Measurements from ENCODE around the gene AMZ1.
"Not testable (repeated sequence)": the region's sequence is repeated elsewhere in the genome, so short reads cannot be mapped to it uniquely, and the experiment has no call there.

The AMZ1 gene

DNA sequence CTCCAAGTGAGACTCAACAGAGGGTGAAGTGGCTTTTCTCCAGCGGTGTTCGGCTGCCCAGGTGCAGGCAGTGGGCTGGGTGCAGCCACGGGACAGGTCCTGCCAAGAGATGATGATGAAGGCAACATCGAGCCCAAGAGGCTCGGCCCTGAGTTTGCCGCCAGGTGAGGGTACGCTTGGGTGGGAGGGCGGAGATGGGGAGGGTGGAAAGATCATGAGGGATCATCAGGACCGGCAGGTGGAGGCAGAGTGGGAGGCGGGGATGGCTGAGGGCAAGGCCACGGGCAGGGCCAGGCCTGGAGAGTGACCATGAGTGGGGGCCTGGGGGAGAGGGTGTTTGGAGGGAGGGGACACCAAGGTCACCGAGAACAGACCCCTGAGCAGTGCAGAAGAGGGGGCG is 17.8 kb upstream of the AMZ1 start:
- DNase-seq, result no peak

DNA sequence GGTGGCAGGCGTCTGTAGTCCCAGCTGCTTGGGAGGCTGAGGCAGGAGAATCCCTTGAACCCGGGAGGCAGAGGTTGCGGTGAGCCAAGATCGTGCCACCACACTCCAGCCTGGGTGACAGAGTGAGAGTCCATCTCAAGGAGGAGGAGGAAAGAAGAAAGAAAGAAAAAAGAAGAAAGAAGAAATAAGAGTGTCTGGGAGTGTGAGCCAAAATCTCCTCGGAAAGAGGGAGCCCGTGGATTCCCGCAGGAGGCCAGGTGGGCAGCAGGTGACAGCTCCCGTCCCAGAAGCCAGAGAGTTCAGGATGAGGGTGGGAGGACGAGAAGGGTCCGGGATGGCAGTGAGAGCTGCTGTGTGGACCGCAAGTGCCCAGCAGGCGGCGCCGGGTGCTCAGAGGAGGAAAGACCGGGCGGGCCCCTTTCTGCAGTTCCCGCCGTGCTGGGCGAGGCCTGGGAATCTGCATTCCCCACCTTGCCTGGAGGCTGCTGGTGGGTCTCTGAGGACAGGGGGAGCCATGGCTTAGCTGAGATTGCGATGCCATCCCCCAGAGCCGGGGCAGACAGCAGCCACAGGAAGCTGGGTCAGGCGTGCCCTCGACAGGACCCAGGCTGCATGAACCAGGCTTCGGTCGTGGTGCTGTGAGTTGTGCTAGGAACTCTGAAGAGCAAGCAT is 17.1 kb upstream of the AMZ1 start:
- DNase-seq, result peak; percentile 46

DNA sequence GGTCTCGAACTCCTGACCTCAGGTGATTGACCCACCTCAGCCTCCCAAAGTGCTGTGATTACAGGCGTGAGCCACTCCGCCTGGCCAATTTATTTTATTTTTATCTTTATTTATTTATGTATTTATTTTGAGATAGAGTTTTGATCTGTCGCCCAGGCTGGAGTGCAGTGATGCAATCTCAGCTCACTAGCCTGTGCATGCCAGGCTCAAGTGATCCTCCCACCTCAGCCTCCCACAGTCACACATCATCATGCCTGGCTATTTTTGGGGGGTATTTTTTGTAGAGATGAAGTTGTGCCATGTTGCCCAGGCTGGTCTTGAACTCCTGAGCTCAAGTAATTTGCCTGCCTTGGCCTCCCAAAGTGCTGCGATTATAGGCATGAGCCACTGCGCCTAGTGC is 14.8 kb upstream of the AMZ1 start:
- not testable (repeated sequence) for DNase-seq

DNA sequence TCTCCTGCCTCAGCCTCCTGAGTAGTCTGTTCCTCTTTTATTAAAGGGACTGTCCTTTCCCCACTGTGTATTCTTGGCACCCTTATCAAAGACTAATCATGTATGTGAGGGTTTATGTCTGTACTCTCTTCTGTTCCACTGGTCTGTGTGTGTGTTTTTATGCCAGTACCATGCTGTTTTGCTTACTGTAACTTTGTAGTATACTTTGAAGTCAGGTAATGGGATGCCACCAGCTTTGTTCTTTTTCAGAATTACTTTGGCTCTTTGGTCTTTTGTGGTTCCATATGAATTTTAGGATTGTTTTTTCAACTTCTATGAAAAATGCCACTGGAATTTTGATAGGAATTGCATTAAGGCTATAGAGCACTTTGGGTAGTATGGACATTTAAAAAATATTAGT is 14.1 kb upstream of the AMZ1 start:
- no peak for DNase-seq

DNA sequence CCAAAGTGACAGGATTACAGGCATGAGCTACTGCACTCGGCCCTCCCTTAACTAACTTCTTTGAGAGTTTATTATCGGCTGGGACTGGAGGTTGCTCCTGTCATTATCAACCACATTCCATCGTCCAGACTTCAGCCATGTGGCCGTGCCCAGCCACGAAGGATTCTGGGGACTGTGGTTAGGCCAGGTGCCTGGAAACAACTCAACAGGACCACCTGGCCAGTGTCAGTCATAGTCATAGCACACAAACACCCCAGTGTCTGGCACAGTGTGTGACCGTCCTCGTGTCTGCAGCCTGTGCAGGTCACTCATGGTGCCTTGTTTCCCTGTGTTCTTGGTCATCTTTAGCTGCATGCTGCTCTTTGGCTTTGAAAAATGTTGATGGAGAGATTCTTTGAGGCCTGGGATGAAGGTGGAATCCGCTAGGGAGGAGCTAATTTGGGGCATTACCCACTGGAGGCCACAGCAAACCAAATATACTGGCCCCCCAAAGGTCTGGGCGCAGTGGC is 12.7 kb upstream of the AMZ1 start:
- no peak for DNase-seq

DNA sequence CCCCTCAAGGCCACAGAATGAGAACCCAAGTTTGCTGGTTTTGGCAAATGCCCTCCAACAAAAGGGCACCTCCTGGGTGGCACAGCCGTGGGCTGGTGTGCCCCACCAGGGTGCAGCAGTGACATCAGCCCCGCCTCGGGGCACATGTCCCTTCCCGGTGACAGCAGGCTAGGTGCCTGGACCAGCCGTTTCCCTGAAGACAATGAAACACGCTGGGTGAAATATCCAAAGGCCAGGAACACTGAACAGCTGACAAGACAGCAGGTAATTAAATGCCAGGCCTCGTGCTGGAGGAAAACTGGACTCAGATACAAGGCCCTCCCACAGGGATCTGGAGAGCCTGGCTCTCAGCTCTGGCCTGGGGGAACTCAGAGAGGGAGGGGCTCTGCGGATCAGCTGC is 11.4 kb upstream of the AMZ1 start:
- not testable (repeated sequence) for DNase-seq

DNA sequence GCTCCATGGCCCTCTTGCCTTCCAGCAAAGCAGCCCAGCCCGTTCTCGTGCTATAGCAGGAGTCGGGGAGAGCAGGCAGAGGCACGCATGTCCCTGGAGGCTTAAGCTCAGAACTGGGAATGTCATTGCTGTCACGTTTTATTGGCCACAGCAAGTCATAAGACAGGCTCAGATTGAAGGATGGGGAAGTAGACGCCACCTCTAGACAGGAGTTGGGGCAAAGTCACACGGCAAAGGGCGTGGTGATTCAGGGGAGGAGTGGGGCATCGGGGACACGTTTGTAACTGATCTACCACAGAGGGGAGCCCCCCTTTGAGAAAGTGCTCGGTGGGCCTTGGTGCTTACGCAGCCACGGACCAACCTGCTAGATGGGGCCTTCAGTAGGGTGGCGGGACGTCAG is 9.5 kb upstream of the AMZ1 start:
- DNase-seq, result not testable (repeated sequence)

DNA sequence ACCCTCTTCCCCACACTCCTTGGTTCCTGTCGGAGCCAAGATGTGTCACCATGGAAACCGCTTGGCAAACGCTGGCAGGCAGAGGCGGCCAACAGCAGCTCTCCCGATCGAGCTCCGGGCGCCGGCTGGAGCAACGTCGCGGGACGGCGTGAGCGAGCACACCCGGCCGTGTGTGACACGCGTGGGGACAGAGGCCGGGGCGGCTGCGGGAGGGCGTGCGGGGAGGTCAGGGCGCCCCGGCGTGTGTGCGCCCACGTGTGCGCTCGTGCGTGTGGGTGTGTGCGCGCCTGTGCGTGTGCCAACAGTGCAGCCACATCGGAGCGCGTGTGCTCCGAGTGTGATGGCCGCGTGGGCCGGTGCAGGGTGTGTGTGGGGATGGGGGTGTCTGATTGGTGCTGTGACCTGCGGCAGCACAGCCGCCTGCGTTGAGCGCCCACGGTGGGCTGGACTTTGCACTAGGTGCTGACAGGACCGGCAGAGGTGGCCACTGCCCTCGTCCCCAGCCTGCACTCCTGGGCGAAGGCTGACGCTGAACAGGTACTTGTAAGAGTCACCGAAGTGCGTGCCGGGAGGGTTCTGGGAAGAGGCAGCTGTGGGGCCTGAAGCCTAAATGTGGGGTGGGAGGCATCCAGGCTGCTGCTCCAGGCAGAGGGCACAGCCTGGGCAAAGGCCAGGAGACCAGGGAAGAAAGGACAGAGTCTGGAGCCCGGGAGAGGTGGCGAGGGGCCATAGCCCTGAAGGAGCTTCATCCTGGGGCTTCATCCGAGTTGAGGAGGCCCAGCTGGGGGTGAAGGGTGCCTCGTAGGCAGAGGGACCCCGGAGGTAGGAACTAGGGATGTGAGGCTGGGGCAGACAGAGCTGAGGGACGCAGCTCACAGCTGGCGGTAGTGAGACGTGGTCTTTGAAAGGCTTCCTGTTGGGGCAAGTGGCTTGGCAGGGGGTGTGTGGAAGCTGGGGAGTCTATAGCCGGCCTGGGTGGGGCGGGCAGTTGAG is 8.6 kb upstream of the AMZ1 start:
- DNase-seq, result not testable (repeated sequence)

DNA sequence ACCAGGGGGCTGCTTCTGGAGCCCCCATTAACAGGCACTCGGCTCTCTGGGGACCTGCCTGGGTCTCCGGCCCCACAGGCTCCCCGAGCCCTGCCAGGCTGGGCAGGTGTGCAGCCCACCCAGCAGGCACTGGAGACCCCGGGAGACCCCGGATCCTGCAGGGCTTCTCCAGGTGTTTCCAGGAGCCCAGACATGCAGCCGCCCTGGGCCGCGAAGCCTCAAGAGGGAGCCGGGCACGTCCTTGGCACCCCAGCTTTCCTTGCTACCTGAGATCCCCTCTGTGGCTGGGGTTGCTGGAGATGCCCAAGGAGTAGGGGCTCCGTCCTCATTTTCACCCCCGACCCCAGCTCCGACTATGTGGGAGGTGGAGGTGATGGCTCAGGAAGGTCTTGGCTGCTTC is 7.7 kb upstream of the AMZ1 start:
- no peak for DNase-seq

DNA sequence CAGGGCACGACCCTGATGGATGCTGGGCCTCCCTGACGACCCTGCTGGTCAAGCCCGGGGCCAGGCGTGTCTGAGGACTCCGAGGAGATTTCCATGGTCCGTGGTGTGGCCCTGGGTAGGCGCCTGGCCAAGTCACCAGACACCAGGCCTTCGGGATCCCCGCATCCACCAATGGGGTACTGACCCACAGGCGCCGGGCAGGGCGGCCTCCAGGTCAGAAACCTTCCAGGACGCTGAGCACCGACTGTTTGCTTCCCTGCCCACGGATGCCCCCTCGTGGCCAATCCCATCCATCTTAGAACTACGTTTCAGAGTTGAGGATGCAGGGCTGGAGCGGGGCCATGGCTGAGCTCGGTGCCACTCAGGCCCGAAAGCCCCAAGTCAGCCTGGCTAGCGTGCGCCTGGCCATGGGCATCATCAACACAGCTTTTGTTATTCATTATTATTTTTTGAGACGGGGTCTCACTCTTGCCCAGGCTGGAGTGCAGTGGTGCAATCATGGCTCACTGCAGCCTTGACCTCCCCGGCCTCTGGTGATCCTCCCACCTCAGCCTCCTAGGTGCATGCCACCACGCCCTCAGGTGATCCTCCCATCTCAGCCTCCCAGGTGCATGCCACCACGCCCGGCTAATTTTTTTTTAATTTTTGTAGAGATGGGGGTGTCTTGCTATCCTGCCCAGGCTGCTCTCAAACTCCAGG is 7.1 kb upstream of the AMZ1 start:
- DNase-seq, result no peak

DNA sequence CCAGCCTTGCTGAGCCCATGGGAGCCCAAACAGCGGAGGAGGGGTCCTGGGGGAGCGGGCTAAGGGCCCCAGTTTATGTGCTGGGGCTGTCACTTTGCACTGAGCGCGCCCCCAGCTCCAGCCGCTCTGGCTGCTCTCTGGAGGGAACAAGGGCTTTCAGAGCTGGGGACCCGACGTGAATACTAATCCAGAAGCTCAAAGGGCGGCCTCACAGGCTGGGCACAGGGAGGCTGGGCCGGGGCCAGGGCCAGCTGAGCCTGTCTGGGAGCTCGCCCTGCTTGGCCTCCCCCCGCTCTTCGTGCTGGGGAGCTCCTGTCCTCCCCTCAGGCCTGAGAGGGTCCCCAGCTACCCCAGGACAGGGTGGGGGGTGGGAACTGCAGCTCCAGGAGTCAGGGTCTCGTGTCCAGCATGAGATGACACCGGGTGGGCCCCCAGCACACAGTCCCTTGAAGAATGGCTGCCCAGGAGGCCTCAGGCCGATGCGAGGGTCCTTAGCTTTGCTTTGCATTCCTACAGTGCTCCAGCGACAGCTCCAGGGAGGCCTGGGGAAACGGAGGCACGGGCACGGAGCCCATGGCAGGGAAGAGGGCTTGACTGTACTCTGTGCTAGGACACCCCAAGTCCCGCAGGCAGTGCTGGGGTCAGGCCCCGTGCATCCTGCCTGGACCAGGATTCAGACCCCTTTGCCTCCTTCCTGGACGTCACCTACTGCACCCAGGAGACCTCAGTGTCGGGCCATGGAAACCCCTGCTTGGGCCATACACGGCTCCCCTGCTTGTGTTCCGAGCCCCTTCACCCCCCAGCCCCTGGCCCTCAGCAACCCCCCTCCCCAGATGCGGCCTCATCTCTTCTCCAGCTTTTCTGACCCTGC is 5.8 kb upstream of the AMZ1 start:
- DNase-seq, result no peak

DNA sequence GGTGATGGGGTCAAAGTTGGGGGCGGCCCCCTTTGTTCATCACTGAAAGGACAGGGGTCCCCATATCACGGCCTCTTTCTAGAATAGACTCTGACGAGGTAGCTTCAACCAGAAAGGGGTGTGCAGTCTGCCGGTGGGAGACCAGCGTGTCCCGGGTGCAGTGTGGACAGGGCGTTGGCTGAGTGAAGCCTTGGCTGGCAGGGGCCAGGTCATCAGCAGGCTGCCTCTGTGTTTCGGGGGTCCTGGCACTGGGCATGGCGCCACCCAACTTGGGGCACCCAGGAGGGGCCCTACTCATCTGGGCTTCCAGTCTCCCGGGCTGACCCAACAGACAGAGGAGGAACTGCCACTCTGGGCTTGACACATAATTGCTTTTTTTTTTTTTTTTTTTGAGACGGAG is 3.5 kb upstream of the AMZ1 start:
- DNase-seq, result no peak

DNA sequence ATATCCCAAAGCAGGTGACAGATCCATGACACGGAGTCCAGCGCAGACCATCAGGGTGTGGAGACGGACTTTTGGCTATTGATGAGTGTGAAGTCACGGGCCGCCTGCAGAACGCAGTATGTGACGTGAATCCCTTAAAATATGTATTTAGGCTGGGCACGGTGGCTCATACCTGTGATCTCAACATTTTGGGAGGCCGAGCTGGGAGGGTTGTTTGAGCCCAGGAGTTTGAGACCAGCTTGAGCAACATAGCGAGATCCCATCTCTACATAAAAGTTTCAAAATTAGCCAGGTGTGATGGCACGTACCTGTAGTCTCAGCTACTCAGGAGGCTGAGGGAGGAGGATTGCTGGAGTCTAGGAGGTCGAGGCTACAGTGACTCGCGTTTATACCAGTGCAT is 1.9 kb upstream of the AMZ1 start:
- DNase-seq, result no peak

DNA sequence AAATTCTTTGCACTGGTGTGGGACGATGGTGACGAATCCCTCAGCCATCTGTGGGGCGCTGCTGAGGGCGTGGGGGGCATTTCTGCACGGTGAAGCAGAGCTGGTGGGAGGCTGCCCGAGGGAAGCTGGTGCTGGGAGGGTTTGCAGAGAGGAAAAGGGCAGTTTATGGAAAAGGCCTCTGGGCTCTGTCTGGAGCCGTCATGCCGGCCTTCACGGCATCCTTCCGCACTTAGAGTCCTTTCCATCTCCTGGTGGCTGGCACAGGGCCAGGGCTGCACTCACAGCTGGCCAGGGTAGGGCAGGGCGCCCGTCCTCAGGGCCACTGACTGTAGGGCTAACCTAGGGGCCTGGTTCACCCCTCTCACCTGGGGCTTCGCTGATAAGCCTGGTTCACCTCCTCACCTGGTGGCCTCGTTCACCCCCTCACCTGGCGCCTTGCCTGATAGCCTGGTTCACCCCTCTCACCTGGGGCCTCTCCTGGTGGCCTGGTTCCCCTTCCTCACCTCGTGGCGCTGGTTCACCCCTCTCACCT is 598 bp upstream of the AMZ1 start:
- no peak for DNase-seq

DNA sequence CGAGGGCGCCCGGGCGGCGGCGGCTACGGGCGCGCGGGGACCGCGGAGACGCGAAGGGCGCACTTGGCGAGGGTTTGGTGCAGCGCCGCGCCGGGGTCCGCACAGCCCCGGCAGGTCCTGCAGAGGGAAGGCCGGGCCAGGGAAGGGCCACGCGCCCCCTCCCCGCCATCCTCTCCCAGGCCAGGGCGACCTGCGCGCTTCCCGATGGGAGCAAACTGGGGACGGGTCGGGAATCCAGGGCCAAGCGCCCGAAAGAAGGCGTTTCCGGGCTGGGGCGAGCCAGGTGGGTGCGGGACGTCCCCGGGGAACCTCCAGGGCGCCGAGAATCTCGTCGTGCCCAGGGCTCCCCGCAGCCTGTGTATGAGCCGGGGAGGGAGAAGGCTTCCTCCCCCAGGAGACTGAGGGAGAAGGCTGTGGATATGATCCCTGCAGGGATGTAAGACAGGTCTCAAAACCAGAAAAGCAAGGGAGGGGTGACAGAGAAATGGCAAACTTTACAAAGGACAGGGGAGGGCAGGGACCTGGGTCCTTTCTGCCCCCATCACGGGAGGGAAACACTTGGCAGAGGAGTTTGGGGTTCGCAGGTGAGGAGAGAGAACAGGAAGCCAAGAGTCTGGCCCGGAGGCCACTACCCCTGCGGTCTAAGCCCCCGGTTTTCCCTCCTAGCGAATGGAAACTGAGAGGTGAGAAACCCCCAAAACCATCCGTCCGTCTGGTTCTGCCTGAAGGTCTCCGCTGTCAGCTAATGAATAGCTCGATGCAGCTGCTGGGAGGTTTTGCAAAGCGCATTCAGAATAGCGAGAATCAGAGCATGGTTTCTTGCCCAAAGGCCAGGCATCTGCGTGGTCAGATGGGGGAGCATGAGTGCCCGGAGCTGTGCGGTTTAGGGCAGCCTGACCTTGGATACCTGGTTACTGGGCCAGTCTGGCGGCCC is 674 bp downstream of the AMZ1 start:
- no peak for DNase-seq

DNA sequence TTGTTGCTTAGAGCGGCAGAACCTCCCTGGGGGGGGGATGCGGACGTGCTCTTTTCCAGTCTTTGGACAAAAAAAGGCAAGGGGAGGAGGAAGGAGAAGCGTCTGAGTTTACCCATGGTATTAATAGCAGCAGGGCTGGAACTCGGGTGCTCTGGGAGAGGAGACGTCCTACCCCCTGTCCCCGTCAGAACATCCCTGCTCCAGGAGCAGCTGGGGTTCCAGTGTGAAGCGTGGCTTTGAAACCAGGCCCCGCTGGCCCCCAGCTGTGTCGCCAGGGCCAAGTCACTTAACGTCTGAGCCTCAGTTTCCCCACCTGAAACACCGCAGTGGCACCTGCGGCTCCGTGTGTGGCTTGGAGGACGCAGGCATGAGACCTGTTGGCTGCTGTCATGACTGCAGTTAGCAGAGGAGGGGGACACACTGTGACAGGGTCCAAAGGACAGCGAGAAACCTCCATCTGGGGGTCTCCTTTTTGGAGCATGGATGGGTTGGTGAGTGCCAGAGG is 1.4 kb downstream of the AMZ1 start:
- no peak for DNase-seq

DNA sequence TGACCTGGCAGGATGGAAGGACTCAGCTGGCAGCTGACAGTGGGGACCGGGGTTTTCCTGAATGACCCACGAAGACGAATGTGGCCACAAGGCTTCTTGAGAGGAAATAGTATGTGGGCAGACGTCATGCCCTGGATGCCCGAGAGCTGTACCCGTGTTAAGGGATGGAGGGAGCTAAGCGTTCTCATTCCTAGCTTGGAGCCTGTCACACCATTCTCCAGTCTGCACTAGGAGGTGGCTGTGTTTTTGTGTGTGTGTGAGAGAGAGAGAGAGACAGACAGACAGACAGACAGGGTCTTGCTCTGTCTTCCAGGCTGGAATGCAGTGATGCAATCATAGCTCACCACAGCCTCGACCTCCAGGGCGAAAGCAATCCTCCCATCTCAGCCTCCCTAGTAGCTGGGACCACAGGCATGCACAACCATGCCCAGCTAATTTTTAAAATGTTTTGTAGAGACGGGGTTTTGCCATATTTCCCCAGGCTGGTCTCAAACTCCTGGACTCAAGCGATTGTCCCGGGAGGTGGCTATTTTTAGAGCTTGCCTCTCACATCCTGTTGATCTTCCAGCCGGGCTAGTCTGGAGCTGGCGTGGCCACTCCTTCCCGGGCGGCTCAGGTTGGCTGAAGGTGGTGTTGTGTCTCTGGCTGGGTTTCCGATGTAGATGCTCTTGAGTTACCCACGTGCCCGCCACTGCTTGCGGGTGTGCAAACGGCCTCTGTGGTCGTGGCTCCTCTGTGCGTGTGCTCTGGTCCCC is 2.1 kb downstream of the AMZ1 start:
- no peak for DNase-seq

DNA sequence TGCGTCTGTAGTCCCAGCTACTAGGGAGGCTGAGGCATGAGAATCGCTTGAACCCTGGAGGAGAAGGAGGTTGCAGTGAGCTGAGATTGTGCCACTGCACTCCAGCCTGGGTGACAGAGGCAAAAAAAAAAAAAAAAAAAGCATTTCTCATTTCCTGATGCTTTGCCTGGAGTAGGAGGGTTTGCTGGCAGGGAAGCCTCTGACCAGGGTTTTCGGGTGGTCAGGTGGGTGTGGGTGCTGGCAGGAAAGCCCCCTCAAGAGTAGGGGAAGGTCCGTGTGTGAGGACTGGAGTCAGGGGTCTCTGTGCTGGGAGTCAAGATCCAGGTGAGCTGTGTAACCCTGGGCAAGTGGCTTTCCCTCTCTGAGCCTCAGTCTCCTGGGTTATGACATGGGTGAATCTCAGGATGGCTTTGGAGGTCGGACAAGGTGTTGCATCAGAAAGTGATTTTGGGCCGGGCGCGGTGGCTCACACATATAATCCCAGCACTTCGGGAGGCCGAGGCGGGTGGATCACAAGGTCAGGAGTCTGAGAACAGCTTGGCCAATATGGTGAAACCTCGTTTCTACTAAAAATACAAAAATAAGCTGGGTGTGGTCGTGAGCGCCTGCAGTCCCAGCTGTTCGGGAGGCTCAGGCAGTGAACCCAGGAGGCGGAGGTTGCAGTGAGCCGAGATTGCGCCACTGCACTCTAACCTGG is 3.2 kb downstream of the AMZ1 start:
- DNase-seq, result no peak

DNA sequence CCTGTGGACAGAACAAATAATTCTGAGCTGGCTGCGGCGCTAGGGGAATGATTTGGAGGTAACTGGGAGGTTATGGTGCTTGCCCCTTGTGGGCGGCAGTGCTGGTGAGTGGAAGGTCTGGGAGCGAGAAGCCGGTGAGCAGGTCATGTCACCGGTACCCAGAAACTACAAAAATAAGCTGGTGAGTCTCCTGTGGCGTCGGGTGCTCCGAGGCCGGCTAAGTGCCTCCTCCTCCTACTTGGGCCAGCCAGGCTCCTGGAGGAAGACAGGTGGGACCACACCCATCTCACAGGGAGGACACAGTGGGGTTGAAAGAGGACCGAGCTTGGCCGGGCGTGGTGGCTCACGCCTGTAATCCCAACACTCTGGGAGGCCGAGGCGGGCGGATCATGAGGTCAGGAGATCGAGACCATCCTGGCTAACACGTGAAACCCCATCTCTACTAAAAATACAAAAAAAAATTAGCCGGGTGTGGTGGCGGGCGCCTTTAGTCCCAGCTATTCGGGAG is 4.0 kb downstream of the AMZ1 start:
- DNase-seq, result not testable (repeated sequence)
